ENCODE data around the gene LOXHD1. TPM values are rescaled to one million over a fixed set of nuclear protein-coding genes. Genes with fewer than 3 reads are reported as not detected.

The LOXHD1 gene
- polyA plus RNA-seq, 1 experiment: not detected

- Histone ChIP-seq H3K4me3 (ENCODE audit: low read depth, low read length) (no peak overlapping the region), H3K27me3 (ENCODE audit: control insufficient read depth, insufficient read depth, low read length) (no peaks in the 10 kb centered on the region), H3K9me3 (ENCODE audit: control insufficient read depth, insufficient read depth, low read length) (no peaks in the 10 kb centered on the region), H3K27ac (ENCODE audit: low read depth, low read length) (no peak overlapping the region)
- CTCF ChIA-PET: interaction anchor here (0.8 kb wide), 1 partner anchor 53 kb away, joined by 3 read pairs; no protein-coding TSS in a partner anchor
- TF ChIP-seq CTCF (IDR thresholded peaks at IDR 0.05; ENCODE audit: low read depth, low read length): no peak
- POLR2A ChIA-PET: no interaction called here
- DNase-seq (ENCODE audit: low read depth, low spot score): no peak
Measured at GRCh38 chr18:46570134-46570533, 86.9 kb downstream of the LOXHD1 start.

DNA sequence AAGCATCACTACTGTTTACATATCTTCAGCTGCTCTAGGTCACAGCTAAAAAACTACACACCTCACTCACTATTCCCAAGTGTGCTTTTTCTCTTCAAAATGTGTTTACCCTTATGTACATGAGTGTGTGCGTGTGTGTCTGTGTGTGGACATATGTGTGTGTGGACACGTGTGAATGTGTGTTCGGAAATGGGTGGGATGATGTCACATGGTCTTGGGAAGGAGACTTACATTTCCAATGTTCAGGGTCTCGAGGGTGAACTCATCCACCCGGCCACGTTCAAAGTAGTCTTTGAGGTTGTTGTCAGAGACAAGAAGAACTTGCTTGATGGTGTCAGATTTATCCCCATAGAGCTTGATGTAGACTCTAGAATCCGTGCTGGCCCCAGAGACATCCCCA lies 87.8 kb downstream of the LOXHD1 start:
- CTCF ChIA-PET: interaction anchor here (0.8 kb wide), 1 partner anchor 54 kb away, joined by 3 read pairs; no protein-coding TSS in a partner anchor
- H3K9me3 ChIP-seq (ENCODE audit: control insufficient read depth, insufficient read depth, low read length): no peaks in the 10 kb centered on the region

GRCh38 chr18:46567196-46567595 lies 89.8 kb downstream of the LOXHD1 start:
- H3K4me3 ChIP-seq (ENCODE audit: low read depth, low read length): no peak overlapping the region
- no peak for DNase-seq (ENCODE audit: low read depth, low spot score)
- no peaks in the 10 kb centered on the region for H3K9me3 ChIP-seq (ENCODE audit: control insufficient read depth, insufficient read depth, low read length)
- H3K27me3 ChIP-seq (ENCODE audit: control insufficient read depth, insufficient read depth, low read length): no peaks in the 10 kb centered on the region
- CTCF ChIA-PET: no interaction called here
- POLR2A ChIA-PET: no interaction called here
- H3K27ac ChIP-seq (ENCODE audit: low read depth, low read length): no peak overlapping the region
- no peak for TF ChIP-seq CTCF (IDR thresholded peaks at IDR 0.05; ENCODE audit: low read depth, low read length)

More for the DNA sequence above, 87.8 kb downstream of the LOXHD1 start:
- no peaks in the 10 kb centered on the region for H3K27me3 ChIP-seq (ENCODE audit: control insufficient read depth, insufficient read depth, low read length)
- no peak overlapping the region for H3K27ac ChIP-seq (ENCODE audit: low read depth, low read length)
- TF ChIP-seq CTCF (IDR thresholded peaks at IDR 0.05; ENCODE audit: low read depth, low read length): no peak
- no peak overlapping the region for H3K4me3 ChIP-seq (ENCODE audit: low read depth, low read length)
- DNase-seq (ENCODE audit: low read depth, low spot score): no peak
- POLR2A ChIA-PET: no interaction called here

DNA sequence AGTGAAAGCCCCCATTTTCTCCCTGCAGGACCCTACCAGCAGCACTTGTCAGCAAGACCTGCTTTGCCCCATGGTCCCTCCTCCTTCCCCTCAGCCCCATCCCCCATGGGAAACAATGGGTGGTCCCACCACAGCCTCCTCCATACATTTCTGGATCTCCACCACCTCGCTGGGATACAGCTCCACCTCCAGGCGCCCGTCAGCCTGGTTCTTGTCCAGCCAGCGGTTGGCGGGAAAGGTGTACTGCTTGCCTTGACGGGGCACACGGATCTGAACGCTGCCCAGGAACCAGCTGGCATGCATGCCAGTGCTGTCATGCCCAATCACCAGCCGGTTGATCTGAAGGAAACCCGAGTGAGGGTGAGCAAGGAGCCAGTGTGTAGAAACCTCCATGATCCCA lies 90.9 kb downstream of the LOXHD1 start:
- ChIA-PET POLR2A (no interaction called here), CTCF (no interaction called here)
- H3K9me3 ChIP-seq (ENCODE audit: control insufficient read depth, insufficient read depth, low read length): no peaks in the 10 kb centered on the region
- no peak for DNase-seq (ENCODE audit: low read depth, low spot score)
- no peak for TF ChIP-seq CTCF (IDR thresholded peaks at IDR 0.05; ENCODE audit: low read depth, low read length)
- H3K27ac ChIP-seq (ENCODE audit: low read depth, low read length): no peak overlapping the region
- no peak overlapping the region for H3K4me3 ChIP-seq (ENCODE audit: low read depth, low read length)
- H3K27me3 ChIP-seq (ENCODE audit: control insufficient read depth, insufficient read depth, low read length): no peaks in the 10 kb centered on the region

DNA sequence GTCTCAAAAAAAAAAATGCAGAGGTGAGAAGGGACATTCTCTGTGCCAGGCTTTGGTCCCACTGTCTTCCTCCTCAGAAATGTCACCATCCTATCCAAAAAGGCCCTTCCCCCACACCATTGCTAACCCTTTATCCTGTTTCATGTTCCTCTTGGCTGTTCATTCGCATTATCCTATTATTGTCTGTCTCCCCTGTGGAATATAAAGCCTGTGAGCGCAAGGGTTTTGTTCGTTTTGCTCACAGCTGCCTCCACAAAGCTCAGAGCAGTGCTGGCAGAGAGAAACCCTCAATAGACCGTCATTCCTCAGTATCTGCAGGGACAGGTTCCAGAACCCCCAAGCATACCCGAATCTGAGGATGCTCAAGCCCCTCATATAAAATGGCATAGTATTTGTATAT lies 91.8 kb downstream of the LOXHD1 start:
- Histone ChIP-seq H3K27ac (ENCODE audit: low read depth, low read length) (no peak overlapping the region), H3K4me3 (ENCODE audit: low read depth, low read length) (no peak overlapping the region), H3K9me3 (ENCODE audit: control insufficient read depth, insufficient read depth, low read length) (no peaks in the 10 kb centered on the region), H3K27me3 (ENCODE audit: control insufficient read depth, insufficient read depth, low read length) (no peaks in the 10 kb centered on the region)
- no peak for DNase-seq (ENCODE audit: low read depth, low spot score)
- ChIA-PET CTCF (interaction anchor here (0.6 kb wide), 1 partner anchor 673 kb away, joined by 3 read pairs; no protein-coding TSS in a partner anchor), POLR2A (no interaction called here)
- no peak for TF ChIP-seq CTCF (IDR thresholded peaks at IDR 0.05; ENCODE audit: low read depth, low read length)
